Upper lobe of right lung (tissue), 1 donor: ENCODE data around the gene PLXNA4. TPM values are rescaled to one million over a fixed set of nuclear protein-coding genes. Genes with fewer than 3 reads are reported as not detected.

Experiments used
- ATAC-seq: fragments of 200-7000 bp; cut with Tn5 transposase; one replicate; pipeline ENCODE4 v1.9.1; 2020; ENCODE audit warnings: mild to moderate bottlenecking, moderate library complexity
- DNase-seq: peaks from one replicate; pipeline ENCODE4 v3.0.0-alpha.2; 2020
- H3K27ac ChIP-seq: fragments of 200-600 bp; one replicate; pipeline ENCODE4 v1.8.0; 2022
- H3K27me3 ChIP-seq: fragments of 200-600 bp; one replicate; pipeline ENCODE4 v1.8.0; 2022; ENCODE audit warnings: mild to moderate bottlenecking
- H3K36me3 ChIP-seq: fragments of 200-600 bp; one replicate; pipeline ENCODE4 v1.8.0; 2022
- H3K4me1 ChIP-seq: fragments of 200-600 bp; one replicate; pipeline ENCODE4 v1.8.0; 2022
- H3K4me3 ChIP-seq: fragments of 200-600 bp; one replicate; pipeline ENCODE4 v1.8.0; 2022; ENCODE audit warnings: mild to moderate bottlenecking
- H3K9me3 ChIP-seq: fragments of 200-600 bp; one replicate; pipeline ENCODE4 v1.8.0; 2022
- intact Hi-C: fragments of 100-400 bp; cut with DNase I; formaldehyde crosslinking; loops from one replicate; pipeline ENCODE4 v1.11.0; 2022
- total RNA-seq: library from RNA; stranded (reverse); fragmentation: NEBNext Ultra II Directional; extraction: Animal tissue kit (Norgen Biotek cat#: 25700); gene quantifications from one replicate; pipeline ENCODE4 v1.2.1, GENCODE V29; 2021
- TF ChIP-seq, protein P1 (sequence below): fragments of 200-600 bp; IDR thresholded peaks from one replicate; pipeline ENCODE4 v1.8.0; 2022; ENCODE audit warnings: antibody characterized with exemption
- donor health status: DM: no; HTN: yes; CAD: no; lungs with severe emphysema.

The PLXNA4 gene
- total RNA-seq, 1 donor from 2014 or later = 7.2 TPM

- Histone ChIP-seq H3K36me3 (no peaks in the 10 kb centered on the region), H3K4me1 (no peaks in the 10 kb centered on the region)
Measured at GRCh38 chr7:132491391-132491945, 84.8 kb downstream of the PLXNA4 start.

GRCh38 chr7:132490474-132490873 lies 85.8 kb downstream of the PLXNA4 start:
- ATAC-seq (no peak), DNase-seq (no peak)
- H3K27ac ChIP-seq = no peak overlapping the region
- H3K4me1 ChIP-seq = no peaks in the 10 kb centered on the region
- TF ChIP-seq, protein P1, sequence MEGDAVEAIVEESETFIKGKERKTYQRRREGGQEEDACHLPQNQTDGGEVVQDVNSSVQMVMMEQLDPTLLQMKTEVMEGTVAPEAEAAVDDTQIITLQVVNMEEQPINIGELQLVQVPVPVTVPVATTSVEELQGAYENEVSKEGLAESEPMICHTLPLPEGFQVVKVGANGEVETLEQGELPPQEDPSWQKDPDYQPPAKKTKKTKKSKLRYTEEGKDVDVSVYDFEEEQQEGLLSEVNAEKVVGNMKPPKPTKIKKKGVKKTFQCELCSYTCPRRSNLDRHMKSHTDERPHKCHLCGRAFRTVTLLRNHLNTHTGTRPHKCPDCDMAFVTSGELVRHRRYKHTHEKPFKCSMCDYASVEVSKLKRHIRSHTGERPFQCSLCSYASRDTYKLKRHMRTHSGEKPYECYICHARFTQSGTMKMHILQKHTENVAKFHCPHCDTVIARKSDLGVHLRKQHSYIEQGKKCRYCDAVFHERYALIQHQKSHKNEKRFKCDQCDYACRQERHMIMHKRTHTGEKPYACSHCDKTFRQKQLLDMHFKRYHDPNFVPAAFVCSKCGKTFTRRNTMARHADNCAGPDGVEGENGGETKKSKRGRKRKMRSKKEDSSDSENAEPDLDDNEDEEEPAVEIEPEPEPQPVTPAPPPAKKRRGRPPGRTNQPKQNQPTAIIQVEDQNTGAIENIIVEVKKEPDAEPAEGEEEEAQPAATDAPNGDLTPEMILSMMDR = no peak
- no peak overlapping the region for H3K4me3 ChIP-seq
- no peaks in the 10 kb centered on the region for H3K27me3 ChIP-seq
- no peaks in the 10 kb centered on the region for H3K36me3 ChIP-seq
- intact Hi-C loops = no loop called here
- H3K9me3 ChIP-seq = no peaks in the 10 kb centered on the region

More at GRCh38 chr7:132491391-132491945, 84.8 kb downstream of the PLXNA4 start:
- ATAC-seq = no peak
- intact Hi-C loops = no loop called here
- no peak overlapping the region for H3K27ac ChIP-seq
- TF ChIP-seq, protein P1 = no peak
- no peaks in the 10 kb centered on the region for H3K27me3 ChIP-seq
- H3K9me3 ChIP-seq = no peaks in the 10 kb centered on the region
- H3K4me3 ChIP-seq = no peak overlapping the region
- DNase-seq = no peak

- intact Hi-C loops = no loop called here
- TF ChIP-seq, protein P1 = no peak
- ATAC-seq = peak; percentile 11
- no peak overlapping the region for H3K27ac ChIP-seq
- no peaks in the 10 kb centered on the region for H3K27me3 ChIP-seq
- H3K4me1 ChIP-seq = no peaks in the 10 kb centered on the region
- no peak for DNase-seq
- H3K4me3 ChIP-seq = no peak overlapping the region
- H3K9me3 ChIP-seq = no peaks in the 10 kb centered on the region
- H3K36me3 ChIP-seq = no peaks in the 10 kb centered on the region
Measured at GRCh38 chr7:132489776-132490237, 86.5 kb downstream of the PLXNA4 start.

DNA sequence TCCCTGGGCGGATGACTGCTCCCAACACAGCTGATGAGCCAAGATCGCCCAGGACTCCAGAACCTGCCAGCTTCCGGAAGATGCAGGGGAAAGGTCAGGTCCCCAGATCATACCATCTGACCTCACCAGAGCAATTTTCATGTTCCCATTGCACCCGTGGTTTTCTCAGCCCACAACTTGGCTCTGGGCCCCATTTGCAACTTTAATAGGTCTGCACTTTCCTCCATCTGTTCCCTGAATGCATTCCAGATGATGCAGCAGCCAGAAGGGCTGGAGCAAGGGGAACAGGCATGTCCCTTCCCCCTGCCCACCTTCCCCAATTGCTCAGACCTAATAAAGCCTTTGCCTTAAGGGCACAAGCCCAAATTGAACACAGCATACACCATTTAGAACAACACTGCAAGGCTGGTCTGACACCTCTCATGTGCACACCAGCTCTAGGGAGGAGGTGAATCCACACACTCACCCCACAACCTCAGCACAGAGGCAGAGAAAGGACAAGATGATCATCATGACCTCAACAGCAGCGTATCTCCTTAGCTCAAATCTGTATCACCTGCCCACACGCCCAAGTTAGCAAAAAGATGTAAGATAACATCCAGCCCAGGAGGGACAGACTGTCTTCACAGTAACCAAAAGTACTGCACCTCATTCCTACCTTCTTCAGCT lies 87.5 kb downstream of the PLXNA4 start:
- DNase-seq = no peak
- H3K4me1 ChIP-seq = no peaks in the 10 kb centered on the region
- intact Hi-C loops = no loop called here

GRCh38 chr7:132486274-132486610 lies 90.0 kb downstream of the PLXNA4 start:
- DNase-seq (no peak), ATAC-seq (peak; percentile 14)
- Histone ChIP-seq H3K9me3 (no peaks in the 10 kb centered on the region), H3K4me3 (no peak overlapping the region), H3K27ac (no peak overlapping the region), H3K4me1 (no peaks in the 10 kb centered on the region), H3K36me3 (no peaks in the 10 kb centered on the region), H3K27me3 (no peaks in the 10 kb centered on the region)
- intact Hi-C loops = no loop called here
- TF ChIP-seq, protein P1 = no peak

More for the DNA sequence above, 87.5 kb downstream of the PLXNA4 start:
- no peak overlapping the region for H3K27ac ChIP-seq
- ATAC-seq = no peak
- H3K27me3 ChIP-seq = no peaks in the 10 kb centered on the region
- no peaks in the 10 kb centered on the region for H3K36me3 ChIP-seq
- TF ChIP-seq, protein P1 = no peak
- no peak overlapping the region for H3K4me3 ChIP-seq
- no peaks in the 10 kb centered on the region for H3K9me3 ChIP-seq
